Right lobe of liver (tissue), 4 donors: ENCODE data around the gene TEDC1.

Source experiments
- CTCF ChIP-seq, 4 donors: fragments of 200-600 bp in 3 of 4; fragments of 450-650 bp in 1 of 4; IDR thresholded peaks; one replicate each; pipeline versions ENCODE4 v1.5.1 to v1.8.0; 2016 to 2022; ENCODE audit warnings: antibody characterized with exemption in 4 of 4, mild to moderate bottlenecking in 2 of 4
- POLR2A ChIP-seq: fragments of 450-650 bp; IDR thresholded peaks from one replicate; pipeline ENCODE4 v1.6.1; 2017; ENCODE audit warnings: antibody characterized with exemption, mild to moderate bottlenecking
- donor health status: DM: no; HTN: no; CAD: no.
- donor health status: DM: no; HTN: no; CAD: no.
- donor health status: DM: no; HTN: yes; CAD: no.

- TF ChIP-seq CTCF (IDR thresholded peaks at IDR 0.05) (no peak), POLR2A (no peak)
These were observed 41.5 kb upstream of the TEDC1 start for GRCh38 chr14:105449276-105450122.
